ENCODE measurements around the gene MEF2A. TPM values are rescaled to one million over a fixed set of nuclear protein-coding genes. Genes with fewer than 3 reads are reported as not detected.

The MEF2A gene
- total RNA-seq, 4 donors from 2014 or later, result 71.9 to 126 (median 103) TPM

DNA sequence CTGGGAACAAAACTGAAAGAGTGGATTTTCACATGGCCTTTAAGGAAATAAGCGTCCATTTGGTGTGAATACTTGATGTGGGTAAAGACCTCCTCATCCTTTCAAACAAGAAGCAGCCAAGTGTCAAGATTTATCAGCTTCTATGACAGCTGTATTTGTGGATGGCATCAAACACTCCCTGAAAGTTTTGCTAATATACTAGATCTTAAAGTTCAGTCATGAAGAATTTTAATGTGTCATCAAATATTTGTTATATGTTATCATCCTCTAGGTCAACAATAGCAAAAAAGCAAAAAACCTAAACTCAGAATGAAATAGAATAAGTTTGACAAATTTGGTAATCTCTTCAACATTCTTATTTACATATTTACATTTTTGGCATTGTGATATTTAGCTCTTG lies 196.5 kb downstream of the MEF2A start:
- H3K4me3 ChIP-seq (ENCODE audit: low read depth, poor library complexity, severe bottlenecking), result no peak overlapping the region
- DNase-seq (ENCODE audit: low spot score in 2 of 2), result no peak
- WGBS, 2 donors, result 91 to 96% methylated on average over 1 of the region's 1 CpG
- intact Hi-C loops (cut with DNase I; ENCODE audit: low total_unique reads), result no loop called here
- no peak for TF ChIP-seq POLR2A (IDR thresholded peaks at IDR 0.05)
- TF ChIP-seq, protein P1, sequence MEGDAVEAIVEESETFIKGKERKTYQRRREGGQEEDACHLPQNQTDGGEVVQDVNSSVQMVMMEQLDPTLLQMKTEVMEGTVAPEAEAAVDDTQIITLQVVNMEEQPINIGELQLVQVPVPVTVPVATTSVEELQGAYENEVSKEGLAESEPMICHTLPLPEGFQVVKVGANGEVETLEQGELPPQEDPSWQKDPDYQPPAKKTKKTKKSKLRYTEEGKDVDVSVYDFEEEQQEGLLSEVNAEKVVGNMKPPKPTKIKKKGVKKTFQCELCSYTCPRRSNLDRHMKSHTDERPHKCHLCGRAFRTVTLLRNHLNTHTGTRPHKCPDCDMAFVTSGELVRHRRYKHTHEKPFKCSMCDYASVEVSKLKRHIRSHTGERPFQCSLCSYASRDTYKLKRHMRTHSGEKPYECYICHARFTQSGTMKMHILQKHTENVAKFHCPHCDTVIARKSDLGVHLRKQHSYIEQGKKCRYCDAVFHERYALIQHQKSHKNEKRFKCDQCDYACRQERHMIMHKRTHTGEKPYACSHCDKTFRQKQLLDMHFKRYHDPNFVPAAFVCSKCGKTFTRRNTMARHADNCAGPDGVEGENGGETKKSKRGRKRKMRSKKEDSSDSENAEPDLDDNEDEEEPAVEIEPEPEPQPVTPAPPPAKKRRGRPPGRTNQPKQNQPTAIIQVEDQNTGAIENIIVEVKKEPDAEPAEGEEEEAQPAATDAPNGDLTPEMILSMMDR (IDR thresholded peaks at IDR 0.05), result no peak

DNA sequence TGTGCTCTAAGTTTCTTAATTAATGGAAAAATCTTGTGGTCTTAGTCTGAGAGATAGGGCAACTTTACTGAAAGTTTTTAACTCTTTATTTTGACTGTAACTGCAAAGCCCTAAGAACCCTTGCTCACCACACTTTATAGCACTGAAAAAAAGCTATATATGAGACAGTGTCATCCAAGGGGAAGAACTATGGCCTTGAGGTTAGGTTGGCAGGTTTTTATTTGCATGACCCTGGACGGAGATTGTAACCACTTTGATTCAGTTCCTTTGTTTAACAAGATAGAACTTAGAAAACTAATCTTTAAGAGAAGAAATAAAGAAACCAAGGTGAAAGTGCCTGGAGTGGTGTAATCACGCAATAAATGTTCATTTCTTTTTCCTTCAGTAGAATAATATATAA lies 198.0 kb downstream of the MEF2A start:
- WGBS, 2 donors, result 89 to 90% methylated on average over 2 of the region's 2 CpGs
- intact Hi-C loops (cut with DNase I; ENCODE audit: low total_unique reads), result no loop called here
- no peak for TF ChIP-seq POLR2A (IDR thresholded peaks at IDR 0.05)
- TF ChIP-seq, protein P1 (IDR thresholded peaks at IDR 0.05), result no peak

DNA sequence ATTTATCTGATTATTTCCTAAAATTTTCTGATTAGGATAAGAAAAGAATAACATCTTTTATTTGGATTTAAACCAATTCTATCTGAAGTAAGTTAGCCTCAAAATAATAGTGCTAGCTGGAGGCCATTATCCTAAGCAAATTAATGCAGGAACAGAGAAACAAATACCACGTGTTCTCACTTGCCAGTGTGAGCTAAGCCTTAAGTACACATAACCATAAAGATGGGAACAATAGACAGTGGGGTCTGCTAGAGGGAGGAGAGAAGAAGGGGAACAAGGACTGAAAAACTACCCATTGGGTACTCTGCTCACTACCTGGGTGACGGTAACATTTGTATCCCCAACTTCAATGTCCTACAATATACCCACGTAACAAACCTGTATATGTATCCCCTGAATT lies 198.7 kb downstream of the MEF2A start:
- no peak overlapping the region for H3K4me3 ChIP-seq (ENCODE audit: low read depth, poor library complexity, severe bottlenecking)
- no peak for DNase-seq (ENCODE audit: low spot score in 2 of 2)
- 81 to 83% methylated on average over 3 of the region's 3 CpGs for WGBS, 2 donors
- intact Hi-C loops (cut with DNase I; ENCODE audit: low total_unique reads), result no loop called here
- TF ChIP-seq, protein P1 (IDR thresholded peaks at IDR 0.05), result no peak
- no peak for TF ChIP-seq POLR2A (IDR thresholded peaks at IDR 0.05)

More for the DNA sequence above, 198.0 kb downstream of the MEF2A start:
- no peak overlapping the region for H3K4me3 ChIP-seq (ENCODE audit: low read depth, poor library complexity, severe bottlenecking)
- DNase-seq (ENCODE audit: low spot score in 2 of 2), result no peak

Other genes starting within 250 kb of the MEF2A start
- 10 to 100 TPM; 18.3 to 34.8 (median 32.2) TPM for gene LYSMD4, start 167.5 kb downstream of the MEF2A start, total RNA-seq

Measured in lower leg skin (tissue), 4 donors.